Measurements from ENCODE around the gene KLHDC4.
A peak's percentile ranks its signal among the peaks of the same experiment; 100 is the strongest.
"Not testable (repeated sequence)": the region's sequence is repeated elsewhere in the genome, so short reads cannot be mapped to it uniquely, and the experiment has no call there.

The KLHDC4 gene

GRCh38 chr16:87788730-87789436 lies 23.1 kb upstream of the KLHDC4 start:
- DNase-seq (ENCODE audit: insufficient read length, low spot score); FAIRE-seq: not testable (repeated sequence)

GRCh38 chr16:87787451-87788091 lies 21.8 kb upstream of the KLHDC4 start:
- FAIRE-seq; DNase-seq (ENCODE audit: insufficient read length, low spot score): not testable (repeated sequence)

- FAIRE-seq = no peak
- no peak for DNase-seq (ENCODE audit: insufficient read length, low spot score)
Measured at GRCh38 chr16:87784812-87785211, 19.0 kb upstream of the KLHDC4 start.

GRCh38 chr16:87782033-87782432 lies 16.2 kb upstream of the KLHDC4 start:
- DNase-seq (ENCODE audit: insufficient read length, low spot score) = no peak
- no peak for FAIRE-seq

- FAIRE-seq = peak; percentile 78
- peak; percentile 33 for DNase-seq (ENCODE audit: insufficient read length, low spot score)
Measured at GRCh38 chr16:87780385-87780989, 14.7 kb upstream of the KLHDC4 start.

GRCh38 chr16:87778830-87779579 lies 13.2 kb upstream of the KLHDC4 start:
- peak; percentile 76 for FAIRE-seq
- DNase-seq (ENCODE audit: insufficient read length, low spot score) = peak; percentile 69

- DNase-seq (ENCODE audit: insufficient read length, low spot score) (no peak), FAIRE-seq (no peak)
Measured at GRCh38 chr16:87778476-87778829, 12.7 kb upstream of the KLHDC4 start.

- DNase-seq (ENCODE audit: insufficient read length, low spot score); FAIRE-seq: not testable (repeated sequence)
Measured at GRCh38 chr16:87773836-87774235, 8.1 kb upstream of the KLHDC4 start.

- not testable (repeated sequence) for FAIRE-seq; DNase-seq (ENCODE audit: insufficient read length, low spot score)
Measured at GRCh38 chr16:87767456-87767855, 1.7 kb upstream of the KLHDC4 start.

- FAIRE-seq = no peak
- no peak for DNase-seq (ENCODE audit: insufficient read length, low spot score)
Measured at GRCh38 chr16:87766485-87766797, 655 bp upstream of the KLHDC4 start.

GRCh38 chr16:87765473-87765775 lies 362 bp downstream of the KLHDC4 start:
- DNase-seq (ENCODE audit: insufficient read length, low spot score) = no peak
- no peak for FAIRE-seq

GRCh38 chr16:87764600-87765472 lies 950 bp downstream of the KLHDC4 start:
- no peak for DNase-seq (ENCODE audit: insufficient read length, low spot score)
- no peak for FAIRE-seq

- FAIRE-seq = no peak
- DNase-seq (ENCODE audit: insufficient read length, low spot score) = no peak
Measured at GRCh38 chr16:87762620-87763019, 3.2 kb downstream of the KLHDC4 start.

- FAIRE-seq = no peak
Measured at GRCh38 chr16:87762071-87762571, 3.7 kb downstream of the KLHDC4 start.

GRCh38 chr16:87761060-87761459 lies 4.7 kb downstream of the KLHDC4 start:
- FAIRE-seq (no peak), DNase-seq (ENCODE audit: insufficient read length, low spot score) (no peak)

More at GRCh38 chr16:87762071-87762571, 3.7 kb downstream of the KLHDC4 start:
- no peak for DNase-seq (ENCODE audit: insufficient read length, low spot score)

GRCh38 chr16:87757841-87758426 lies 7.9 kb downstream of the KLHDC4 start:
- DNase-seq (ENCODE audit: insufficient read length, low spot score) (no peak), FAIRE-seq (no peak)

GRCh38 chr16:87754535-87754934 lies 11.3 kb downstream of the KLHDC4 start:
- DNase-seq (ENCODE audit: insufficient read length, low spot score) = no peak
- FAIRE-seq = no peak

- FAIRE-seq (no peak), DNase-seq (ENCODE audit: insufficient read length, low spot score) (no peak)
Measured at GRCh38 chr16:87747626-87748414, 18.0 kb downstream of the KLHDC4 start.

- no peak for FAIRE-seq
- no peak for DNase-seq (ENCODE audit: insufficient read length, low spot score)
Measured at GRCh38 chr16:87746178-87746577, 19.6 kb downstream of the KLHDC4 start.

Data from GM19239 (cell line).